Measurements from ENCODE around the gene PHF10. TPM values are rescaled to one million over a fixed set of nuclear protein-coding genes. Genes with fewer than 3 reads are reported as not detected.
A peak's percentile ranks its signal among the peaks of the same experiment; 100 is the strongest.

The PHF10 gene
- total and polyA plus RNA-seq, 2 donors (not counting 3 experiments of a cell fraction or from before 2014, with no cell fraction given) = 19.1 to 62.4 TPM

GRCh38 chr6:169669147-169669546 lies 55.2 kb downstream of the PHF10 start:
- intact Hi-C loops (cut with micrococcal nuclease) = loop anchor here (1.0 kb wide), 1 partner anchor 15 kb away; no protein-coding TSS in a partner anchor
- TSS peak; percentile 87 for BruUV-seq (replicated peaks)
- ChIA-PET POLR2A (interaction anchor here (1.7 kb wide), 1 partner anchor 33 kb away, joined by 6 read pairs; the partner anchor contains the start of genes C6orf120 and WDR27), CTCF (interaction anchor here (1.5 to 2.7 kb wide), 2 partner anchors 9 to 14 kb away, joined by 5 to 10 read pairs; no protein-coding TSS in a partner anchor)
- Histone ChIP-seq H4K20me1 (replicated peaks; ENCODE audit: control insufficient read depth, extremely low read depth, insufficient read depth, low read length) (no peaks in the 10 kb centered on the region), H3K36me3 (ENCODE audit: control insufficient read depth in 2 of 2, extremely low read depth in 1 of 2, insufficient read depth in 2 of 2, low read length in 2 of 2) (peaks cover 0 to 13% of the 10 kb centered on the region in 2 experiments), H2AFZ (ENCODE audit: low read depth, low read length) (no peak overlapping the region), H3K27ac (ENCODE audit: insufficient read depth, low read depth, low read length) (peak overlapping the region; percentile 98), H3K27me3 (ENCODE audit: control insufficient read depth in 2 of 2, insufficient read depth in 2 of 2, low read length in 2 of 2) (no peaks in the 10 kb centered on the region), H3K79me2 (ENCODE audit: control insufficient read depth, insufficient read depth, low read length) (no peaks in the 10 kb centered on the region), H3K4me1 (ENCODE audit: control insufficient read depth, extremely low read depth, insufficient read depth, low read length) (peaks cover 26% of the 10 kb centered on the region), H3K9me3 (replicated peaks; ENCODE audit: control insufficient read depth, insufficient read depth, low read length) (no peaks in the 10 kb centered on the region), H3K9ac (replicated peaks; ENCODE audit: extremely low read depth, insufficient read depth, low read length) (peak overlapping the region; percentile 62), H3K4me2 (ENCODE audit: insufficient read depth, low read length) (peak overlapping the region; percentile 72), H3K4me3 (replicated peaks in 1 of 3; ENCODE audit: insufficient read depth in 1 of 3, low read depth in 1 of 3, low read length in 3 of 3) (no peak overlapping the region), H3K9me1 (replicated peaks; ENCODE audit: control insufficient read depth, extremely low read depth, insufficient read depth, low read length) (no peaks in the 10 kb centered on the region)
- DNase-seq (ENCODE audit: low read depth, low spot score) (peak; percentile 67), FAIRE-seq (no peak)
- TF ChIP-seq MYC (IDR thresholded peaks at IDR 0.05; ENCODE audit: low read depth, low read length) = no peak
- TF ChIP-seq JUN (IDR thresholded peaks at IDR 0.05; ENCODE audit: borderline replicate concordance, insufficient read depth, insufficient read length, low read depth) = no peak
- no peak for TF ChIP-seq POLR2AphosphoS5 (IDR thresholded peaks at IDR 0.05; ENCODE audit: insufficient read depth, low read depth, low read length)
- TF ChIP-seq EZH2 (IDR thresholded peaks at IDR 0.05; ENCODE audit: borderline replicate concordance, low read depth, low read length, severe bottlenecking) = no peak
- no peak for TF ChIP-seq FOS (IDR thresholded peaks at IDR 0.05; ENCODE audit: borderline replicate concordance, insufficient read depth, low read length)
- TF ChIP-seq GATA2 (IDR thresholded peaks at IDR 0.05; ENCODE audit: insufficient read depth, insufficient read length, low read depth, low read length) = no peak
- no peak for TF ChIP-seq POLR2A (IDR thresholded peaks at IDR 0.05; ENCODE audit: low read depth, low read length)
- TF ChIP-seq, protein P1, sequence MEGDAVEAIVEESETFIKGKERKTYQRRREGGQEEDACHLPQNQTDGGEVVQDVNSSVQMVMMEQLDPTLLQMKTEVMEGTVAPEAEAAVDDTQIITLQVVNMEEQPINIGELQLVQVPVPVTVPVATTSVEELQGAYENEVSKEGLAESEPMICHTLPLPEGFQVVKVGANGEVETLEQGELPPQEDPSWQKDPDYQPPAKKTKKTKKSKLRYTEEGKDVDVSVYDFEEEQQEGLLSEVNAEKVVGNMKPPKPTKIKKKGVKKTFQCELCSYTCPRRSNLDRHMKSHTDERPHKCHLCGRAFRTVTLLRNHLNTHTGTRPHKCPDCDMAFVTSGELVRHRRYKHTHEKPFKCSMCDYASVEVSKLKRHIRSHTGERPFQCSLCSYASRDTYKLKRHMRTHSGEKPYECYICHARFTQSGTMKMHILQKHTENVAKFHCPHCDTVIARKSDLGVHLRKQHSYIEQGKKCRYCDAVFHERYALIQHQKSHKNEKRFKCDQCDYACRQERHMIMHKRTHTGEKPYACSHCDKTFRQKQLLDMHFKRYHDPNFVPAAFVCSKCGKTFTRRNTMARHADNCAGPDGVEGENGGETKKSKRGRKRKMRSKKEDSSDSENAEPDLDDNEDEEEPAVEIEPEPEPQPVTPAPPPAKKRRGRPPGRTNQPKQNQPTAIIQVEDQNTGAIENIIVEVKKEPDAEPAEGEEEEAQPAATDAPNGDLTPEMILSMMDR (IDR thresholded peaks at IDR 0.05; ENCODE audit: extremely low read depth in 1 of 2, insufficient read depth in 1 of 2, low read depth in 1 of 2, low read length in 2 of 2) = no peak
- TF ChIP-seq, protein P2, sequence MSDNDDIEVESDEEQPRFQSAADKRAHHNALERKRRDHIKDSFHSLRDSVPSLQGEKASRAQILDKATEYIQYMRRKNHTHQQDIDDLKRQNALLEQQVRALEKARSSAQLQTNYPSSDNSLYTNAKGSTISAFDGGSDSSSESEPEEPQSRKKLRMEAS (IDR thresholded peaks at IDR 0.05; ENCODE audit: insufficient read depth, insufficient read length) = no peak
- dilution Hi-C loops (cut with MboI; ENCODE audit: extremely low pct_ligation_motif_present, low sequenced_read_pairs) = no loop called here
